GM18526 (cell line): ENCODE measurements around the gene ESR1.

ENCODE experiments used
- POLR2A ChIP-seq: IDR thresholded peaks from 3 replicates; pipeline ENCODE4 v1.6.1; 2011; ENCODE audit not compliant: insufficient read length; ENCODE audit errors: extremely low read depth

The ESR1 gene

DNA sequence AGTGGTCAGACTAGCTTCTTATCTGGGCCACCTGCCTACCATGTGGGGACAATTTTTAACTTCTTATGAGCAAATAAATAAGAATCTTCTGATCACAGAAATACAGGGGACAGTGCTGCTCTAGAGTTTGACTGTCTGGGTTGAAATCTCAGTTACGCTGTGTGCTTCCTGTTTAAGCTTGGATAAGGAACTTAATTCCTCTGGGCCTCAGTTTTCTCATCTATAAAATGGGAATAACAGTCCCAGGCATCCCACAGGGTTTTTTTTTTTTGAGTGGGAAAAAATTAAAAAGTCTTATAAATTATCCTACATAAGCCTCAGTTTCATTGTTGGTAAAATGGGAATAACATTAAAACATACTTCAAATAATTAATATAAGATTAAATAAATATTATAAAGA, 340.9 kb downstream of the ESR1 start:
- TF ChIP-seq POLR2A, result no peak

DNA sequence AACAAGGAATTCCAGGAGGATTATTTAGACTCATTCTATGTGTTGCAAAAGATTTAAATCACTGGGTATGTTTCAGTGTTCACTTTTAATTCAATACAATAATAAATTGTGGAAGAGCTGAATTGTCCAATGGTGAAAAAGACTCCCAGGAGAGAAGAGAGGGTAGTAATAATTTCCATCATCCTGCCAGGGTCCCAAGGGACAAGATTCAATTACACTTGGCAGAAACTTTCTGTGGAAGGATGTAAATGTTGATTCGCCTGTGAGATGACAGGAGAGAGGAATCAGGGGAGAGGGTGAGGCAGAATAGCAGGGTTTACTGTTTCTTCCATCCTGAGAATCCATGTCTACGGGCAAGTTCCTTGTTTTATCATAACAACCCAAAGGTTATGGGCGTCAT, 342.7 kb downstream of the ESR1 start:
- TF ChIP-seq POLR2A, result no peak

DNA sequence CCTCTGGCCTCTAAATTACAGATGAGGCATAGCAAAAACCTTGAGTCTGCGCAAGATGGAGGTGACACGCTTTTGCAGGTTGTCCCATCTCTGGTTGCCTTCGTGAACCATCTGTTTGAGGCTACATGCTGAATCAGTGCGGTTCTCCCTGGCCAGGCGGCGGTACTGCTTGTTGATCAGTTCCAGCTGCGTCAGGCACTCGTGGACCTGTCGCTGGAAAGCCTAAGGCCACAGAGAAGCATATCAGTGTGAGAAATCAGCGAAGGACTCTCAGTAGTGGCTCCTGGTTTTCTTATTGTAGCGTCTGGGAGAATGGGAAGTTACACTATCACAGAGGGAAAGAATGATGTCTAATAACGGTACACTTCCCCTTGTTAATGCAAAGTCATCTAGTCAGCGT, 344.4 kb downstream of the ESR1 start:
- no peak for TF ChIP-seq POLR2A

DNA sequence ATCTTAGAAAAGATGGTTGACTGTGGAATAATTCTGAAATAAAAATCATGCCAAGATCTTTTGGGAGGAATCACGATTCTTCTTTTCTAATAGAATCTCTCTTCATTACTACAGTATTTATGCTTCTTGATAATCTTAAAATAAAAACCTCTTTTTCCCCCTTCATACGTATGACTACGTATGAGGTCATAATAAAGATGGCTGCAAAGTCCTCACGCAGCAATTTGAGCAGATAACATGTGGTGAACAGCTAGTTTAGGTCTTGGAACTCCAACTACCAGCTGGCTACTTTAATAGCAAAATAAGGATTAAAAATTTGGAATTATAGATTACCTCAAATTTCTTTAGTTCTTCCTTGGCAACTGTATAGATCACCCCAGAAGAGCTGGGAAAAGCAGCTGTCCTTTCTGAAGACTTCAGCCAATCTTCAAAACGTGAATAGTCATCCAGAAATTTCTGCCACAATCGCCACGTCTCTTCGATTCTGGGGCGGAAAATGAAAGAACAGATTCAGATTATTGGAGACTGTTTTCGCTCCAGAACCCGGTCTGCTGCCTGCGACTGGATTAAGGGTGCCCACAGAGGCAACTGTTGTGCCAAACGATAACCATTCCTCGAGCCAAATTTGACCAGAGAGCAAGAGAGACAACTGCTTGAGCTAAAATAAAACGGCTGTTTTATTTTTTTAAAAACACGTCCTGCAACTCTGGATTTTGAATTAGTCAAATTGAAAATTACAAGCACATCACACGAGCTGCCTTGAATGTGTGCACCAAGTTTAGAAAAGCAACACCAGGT, 347.3 kb downstream of the ESR1 start:
- no peak for TF ChIP-seq POLR2A

DNA sequence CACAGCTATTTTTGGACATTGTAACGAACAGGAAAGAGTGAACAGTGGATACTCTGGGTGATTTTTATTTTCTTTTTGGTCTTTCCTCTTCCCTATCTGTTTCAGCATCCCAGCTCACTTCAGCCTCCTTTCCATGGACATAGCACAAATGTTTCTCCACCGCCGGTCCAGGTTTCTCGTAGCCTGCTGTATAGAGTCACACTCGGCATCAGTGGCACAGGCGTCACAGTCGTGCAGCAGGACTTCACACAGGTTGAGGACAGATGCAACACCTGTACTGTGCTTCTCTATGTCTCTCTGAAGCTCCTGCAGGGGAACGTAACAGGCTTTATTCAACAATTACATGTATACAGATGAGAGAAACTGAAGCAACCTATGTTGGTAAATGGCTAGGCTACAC, 348.3 kb downstream of the ESR1 start:
- TF ChIP-seq POLR2A, result no peak

DNA sequence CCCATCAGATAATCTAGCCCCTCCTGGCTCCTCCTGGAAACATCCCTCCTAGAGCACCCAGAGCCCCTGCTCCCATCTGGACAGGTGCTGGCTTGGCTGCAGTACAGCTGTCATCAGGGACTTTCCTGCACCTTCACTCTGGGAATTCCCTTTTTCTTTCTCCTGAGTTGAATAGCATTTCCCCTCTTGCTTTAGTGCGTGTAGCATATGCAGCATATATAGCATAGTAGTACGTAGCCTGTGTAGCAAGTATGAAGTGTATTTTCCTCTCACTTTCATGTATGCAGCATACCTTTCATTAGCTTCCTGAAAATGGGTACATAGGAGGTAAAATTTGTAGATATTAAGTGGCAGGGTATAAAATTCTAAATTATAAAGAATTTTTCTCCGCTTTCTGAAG, 352.9 kb downstream of the ESR1 start:
- no peak for TF ChIP-seq POLR2A

DNA sequence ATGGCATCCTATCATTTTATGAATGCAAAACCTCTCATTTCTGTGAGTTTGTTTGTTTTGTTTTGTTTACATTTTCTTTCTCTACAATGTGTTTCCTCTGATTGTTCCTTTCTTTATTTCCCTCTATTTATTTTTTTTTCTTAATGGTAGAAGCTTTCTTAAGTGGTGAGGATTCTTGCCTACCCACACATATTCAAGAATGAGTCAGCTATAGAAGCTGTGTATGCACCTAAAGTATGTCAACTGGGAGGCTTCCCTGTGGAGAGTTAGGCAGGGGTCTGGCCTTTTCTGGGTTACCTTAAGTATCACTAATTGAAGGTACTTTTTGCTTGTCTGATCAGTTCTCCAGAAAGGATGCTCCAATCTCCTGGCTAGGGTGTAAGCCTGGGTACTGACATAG, 354.0 kb downstream of the ESR1 start:
- TF ChIP-seq POLR2A, result no peak

DNA sequence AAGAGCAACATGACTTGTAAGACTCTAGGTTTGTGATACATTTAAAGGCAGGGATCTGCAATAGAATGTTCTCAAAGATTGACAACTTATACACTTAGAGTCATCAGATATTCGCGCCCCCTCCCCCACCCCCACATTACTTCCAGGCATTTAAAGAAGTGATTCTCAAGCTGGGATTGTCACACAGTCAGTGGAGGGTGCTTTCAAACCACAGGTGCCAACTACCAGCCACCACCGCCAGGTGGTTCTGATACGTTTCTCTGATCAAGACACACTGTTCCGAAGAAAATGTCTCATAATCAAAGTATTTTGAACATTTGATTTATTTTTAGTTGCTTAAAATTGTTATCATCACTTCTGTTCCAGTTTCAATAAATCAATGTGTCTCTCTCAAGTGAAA, 357.5 kb downstream of the ESR1 start:
- no peak for TF ChIP-seq POLR2A

DNA sequence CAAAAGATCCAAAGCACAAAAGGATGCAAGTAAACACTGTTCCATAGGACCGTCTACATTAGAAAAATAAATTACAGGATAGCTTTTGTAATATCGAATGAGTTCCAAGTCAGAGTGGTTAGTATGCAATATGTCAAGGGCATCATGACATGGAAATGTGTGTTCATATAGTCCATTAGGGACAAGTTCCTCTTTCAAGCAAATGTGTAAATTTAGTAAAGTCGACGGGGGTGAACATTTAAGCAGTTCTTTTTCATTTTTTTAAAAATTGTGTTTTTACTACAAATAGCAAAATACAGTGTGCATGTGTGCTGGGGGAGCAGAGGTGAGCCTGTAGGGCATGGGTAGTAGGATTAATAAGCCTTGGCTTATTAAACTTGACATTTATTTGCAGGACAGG, 359.0 kb downstream of the ESR1 start:
- no peak for TF ChIP-seq POLR2A

DNA sequence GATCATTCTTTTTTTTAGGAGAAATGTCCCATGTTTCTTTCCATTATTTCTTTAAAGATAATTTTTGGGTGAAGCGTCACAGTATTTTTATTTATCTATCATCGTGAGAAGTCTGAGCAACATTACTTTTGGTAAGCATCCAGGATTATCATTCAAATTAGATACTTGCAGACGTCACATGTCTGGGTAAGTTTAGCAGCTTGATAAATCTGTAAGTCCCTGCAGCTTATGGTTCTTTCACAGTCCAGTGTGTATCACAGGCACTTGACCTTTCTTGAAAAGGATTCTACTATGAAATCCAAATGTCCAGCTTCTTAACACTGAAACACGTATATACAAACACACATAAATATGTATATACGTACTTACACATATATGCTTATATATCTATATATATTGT, 359.4 kb downstream of the ESR1 start:
- no peak for TF ChIP-seq POLR2A

DNA sequence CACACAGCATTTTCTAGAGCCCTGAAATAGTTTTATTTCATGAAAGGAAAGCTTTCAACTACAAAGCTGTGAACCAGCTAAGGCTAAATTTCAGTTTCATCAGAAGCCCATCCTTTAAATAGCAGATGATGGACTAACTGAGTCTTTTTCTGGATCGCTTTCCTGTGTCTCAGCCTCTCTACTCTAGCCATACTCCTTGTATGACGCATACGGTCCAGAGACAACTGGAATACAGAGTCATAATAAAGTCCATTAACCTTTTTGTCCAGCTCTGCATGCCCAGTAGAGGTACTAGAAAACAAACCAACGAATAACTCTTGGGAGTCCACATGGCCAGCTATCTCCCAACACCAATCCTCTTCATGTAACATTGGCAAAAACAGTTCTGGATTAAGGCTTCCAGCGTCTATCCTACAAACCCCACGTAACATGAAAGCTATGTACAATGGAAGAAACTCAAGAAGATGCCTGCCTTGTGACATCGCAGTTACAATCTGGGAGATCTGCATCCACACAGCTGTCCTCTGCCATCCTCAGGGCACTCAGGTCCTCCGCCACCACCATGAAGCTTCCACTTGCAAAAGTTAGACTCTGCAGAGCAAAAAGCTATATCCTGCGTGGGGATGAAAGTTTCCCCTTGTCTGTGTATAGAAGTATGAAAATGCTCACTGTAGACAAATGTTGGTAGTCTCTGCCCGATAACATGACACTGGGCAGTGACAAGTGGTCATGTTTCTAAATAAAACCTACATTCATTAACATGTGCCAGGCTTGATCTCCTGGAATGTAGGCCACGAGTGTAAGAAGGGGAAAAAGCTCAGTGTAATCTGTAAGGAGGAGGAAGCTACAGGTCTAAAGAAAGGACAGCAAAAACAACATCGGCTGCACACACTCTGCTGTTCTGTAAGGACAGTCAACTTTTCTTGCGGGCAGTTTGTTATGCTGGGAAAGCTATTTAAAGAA, 360.4 kb downstream of the ESR1 start:
- no peak for TF ChIP-seq POLR2A

DNA sequence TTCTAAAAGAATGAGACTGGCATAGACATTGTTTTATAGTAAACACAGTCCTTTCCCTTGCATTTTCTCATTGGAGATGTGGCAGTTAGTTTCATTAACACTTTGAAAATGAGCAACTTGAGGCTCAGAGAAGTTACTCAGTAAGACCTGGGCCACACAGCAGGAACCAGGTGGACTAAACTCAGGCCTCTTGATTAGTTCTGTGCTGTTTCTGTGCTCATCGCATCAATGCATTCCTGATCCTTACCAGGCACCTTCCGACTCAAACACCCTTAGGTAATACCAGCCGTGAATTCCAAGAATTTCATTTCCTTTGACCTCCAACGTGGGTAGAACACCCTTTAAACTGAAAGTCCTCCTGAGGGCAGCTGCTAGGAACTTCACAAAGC, 362.8 kb downstream of the ESR1 start:
- TF ChIP-seq POLR2A, result no peak

DNA sequence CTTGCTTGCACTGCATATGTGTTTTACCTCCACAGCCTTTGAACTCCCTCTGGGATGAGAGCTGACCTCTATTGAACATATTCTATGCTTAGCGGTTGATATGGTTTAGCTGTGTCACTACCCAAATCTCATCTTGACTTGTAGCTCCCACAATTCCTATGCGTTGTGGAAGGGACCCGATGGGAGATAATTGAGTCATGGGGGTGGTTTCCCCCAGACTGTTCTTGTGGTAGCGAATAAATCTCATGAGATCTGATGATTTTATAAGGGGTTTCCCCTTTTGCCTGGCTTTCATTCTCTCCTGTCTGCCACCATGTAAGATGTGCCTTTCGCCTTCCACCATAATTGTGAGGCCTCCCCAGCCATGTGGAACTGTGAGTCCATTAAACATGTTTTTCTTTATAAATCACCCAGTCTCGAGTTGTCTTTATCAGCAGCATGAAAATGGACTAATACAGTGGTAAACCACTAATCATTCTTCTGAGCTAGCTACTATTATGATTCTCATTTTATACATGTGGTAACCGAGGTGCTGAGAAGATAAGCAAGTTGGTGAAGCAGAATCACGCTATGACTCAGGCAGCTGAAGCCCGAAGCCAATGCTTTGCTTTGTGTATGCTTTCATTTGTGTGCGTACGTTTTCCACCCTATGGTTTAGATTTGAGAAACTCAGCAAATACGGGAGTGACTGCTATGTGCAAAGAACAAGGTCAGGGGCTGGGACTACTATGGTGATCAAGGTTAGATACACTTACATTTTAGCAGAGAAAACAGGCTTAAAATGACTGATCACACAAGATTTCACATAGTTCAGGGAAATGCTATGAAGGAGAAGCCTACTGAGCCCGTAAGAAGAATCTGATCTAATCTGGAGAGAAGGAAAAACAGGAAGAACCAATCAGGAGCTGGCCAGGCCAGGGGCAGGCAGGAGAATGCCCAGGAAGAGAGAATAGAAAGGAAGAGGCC, 363.5 kb downstream of the ESR1 start:
- TF ChIP-seq POLR2A, result no peak

DNA sequence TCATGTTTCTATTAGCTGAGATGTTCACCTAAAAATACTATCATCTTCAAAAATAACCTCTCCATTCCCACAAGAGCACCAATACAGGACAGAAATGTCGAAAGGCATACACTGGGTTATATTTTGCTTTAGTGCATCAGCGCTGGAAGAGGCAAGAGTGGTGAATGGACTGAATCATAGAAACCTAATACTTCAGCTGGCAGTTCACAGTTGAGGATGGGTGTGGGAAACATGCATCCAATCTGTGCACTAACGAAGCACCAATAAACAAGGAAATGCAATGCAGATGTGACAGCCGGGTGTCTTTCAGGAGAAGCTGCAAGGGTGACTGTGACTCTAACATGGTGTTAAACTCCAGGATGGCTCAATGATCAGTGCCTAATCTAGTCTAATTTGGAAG, 365.8 kb downstream of the ESR1 start:
- TF ChIP-seq POLR2A, result no peak

DNA sequence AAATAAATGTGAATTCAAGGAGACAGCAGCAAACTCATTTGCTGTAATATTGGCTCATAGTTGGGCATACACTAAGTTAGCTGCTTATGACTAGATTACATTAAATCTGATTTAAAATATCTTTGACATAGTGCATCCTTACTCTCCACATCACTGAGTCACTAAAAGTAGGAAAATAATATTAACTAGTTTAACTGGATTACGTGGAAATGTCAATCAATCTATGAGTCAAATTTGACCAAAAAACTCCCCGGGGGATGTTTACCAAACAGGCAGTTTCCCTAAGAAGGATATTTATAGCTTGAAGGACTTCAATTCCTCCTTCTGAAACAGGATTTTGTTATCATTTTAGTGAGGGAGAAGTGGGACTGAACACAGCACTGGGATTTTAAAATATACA, 366.5 kb downstream of the ESR1 start:
- TF ChIP-seq POLR2A, result no peak

DNA sequence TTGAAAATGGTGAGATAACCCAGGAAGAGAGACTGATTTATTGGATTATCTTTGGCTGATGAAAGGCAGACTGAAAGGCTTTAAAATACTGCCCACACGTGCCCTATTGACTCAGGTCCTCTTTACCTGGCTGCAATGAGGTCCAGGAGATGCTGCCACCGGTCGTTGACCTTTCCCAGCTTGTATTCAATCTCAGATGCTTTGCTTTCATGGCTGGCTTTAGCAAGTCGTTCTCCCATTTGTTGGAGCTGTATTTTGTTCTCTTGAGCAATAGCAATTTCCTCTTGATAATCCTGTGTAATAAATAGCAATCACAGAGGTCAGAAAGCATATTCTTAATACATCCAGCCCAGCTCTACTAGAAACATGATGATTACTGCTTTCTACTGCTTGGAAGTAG, 368.8 kb downstream of the ESR1 start:
- TF ChIP-seq POLR2A, result no peak
